NCI-H510A treated with DMSO at 0.1 percent for 48 hours (cell line): Measurements from ENCODE around the gene GNAO1.

Experiments
- DNase-seq: peaks from one replicate; lab custom pipeline; 2025; lab: John Stamatoyannopoulos, UW

Gene GNAO1

GRCh38 chr16:56265746-56266145 lies 74.5 kb downstream of the GNAO1 start:
- DNase-seq = no peak

- no peak for DNase-seq
Observed at GRCh38 chr16:56266641-56267607, 75.6 kb downstream of the GNAO1 start.

GRCh38 chr16:56267888-56268287 lies 76.6 kb downstream of the GNAO1 start:
- DNase-seq = no peak

GRCh38 chr16:56268799-56269198 lies 77.5 kb downstream of the GNAO1 start:
- no peak for DNase-seq

GRCh38 chr16:56269281-56269680 lies 78.0 kb downstream of the GNAO1 start:
- DNase-seq = peak; percentile 9

GRCh38 chr16:56269811-56270684 lies 78.8 kb downstream of the GNAO1 start:
- peak; percentile 10 for DNase-seq

GRCh38 chr16:56270828-56271227 lies 79.5 kb downstream of the GNAO1 start:
- DNase-seq = no peak

GRCh38 chr16:56272583-56272894 lies 81.2 kb downstream of the GNAO1 start:
- DNase-seq = no peak

GRCh38 chr16:56273615-56274014 lies 82.3 kb downstream of the GNAO1 start:
- no peak for DNase-seq

GRCh38 chr16:56274369-56274768 lies 83.1 kb downstream of the GNAO1 start:
- no peak for DNase-seq

GRCh38 chr16:56275076-56275475 lies 83.8 kb downstream of the GNAO1 start:
- no peak for DNase-seq

- DNase-seq = no peak
Observed at GRCh38 chr16:56275801-56276200, 84.5 kb downstream of the GNAO1 start.

- no peak for DNase-seq
Observed at GRCh38 chr16:56277075-56277474, 85.8 kb downstream of the GNAO1 start.

- no peak for DNase-seq
Observed at GRCh38 chr16:56278196-56278855, 87.0 kb downstream of the GNAO1 start.

- DNase-seq = no peak
Observed at GRCh38 chr16:56279132-56279531, 87.8 kb downstream of the GNAO1 start.

- DNase-seq = no peak
Observed at GRCh38 chr16:56279914-56280313, 88.6 kb downstream of the GNAO1 start.

GRCh38 chr16:56281249-56281805 lies 90.0 kb downstream of the GNAO1 start:
- DNase-seq = peak; percentile 12

GRCh38 chr16:56282451-56282850 lies 91.2 kb downstream of the GNAO1 start:
- DNase-seq = no peak

GRCh38 chr16:56284521-56284920 lies 93.2 kb downstream of the GNAO1 start:
- DNase-seq = no peak

- DNase-seq = no peak
Observed at GRCh38 chr16:56286809-56287208, 95.5 kb downstream of the GNAO1 start.

- peak; percentile 48 for DNase-seq
Observed at GRCh38 chr16:56288019-56288418, 96.7 kb downstream of the GNAO1 start.

- no peak for DNase-seq
Observed at GRCh38 chr16:56289416-56289815, 98.1 kb downstream of the GNAO1 start.
